Stimulated activated CD4-positive, alpha-beta T cell treated with anti-CD3 and anti-CD28 coated beads, Interleukin-4, amount 100 ng/mL, for 48 hours (primary cell): ENCODE measurements around the gene TMEM179B.
"Not testable (repeated sequence)": the region's sequence is repeated elsewhere in the genome, so short reads cannot be mapped to it uniquely, and the experiment has no call there.

ENCODE experiments used
- DNase-seq, 2 donors: peaks; one replicate each; pipeline ENCODE4 v3.0.0-alpha.2; 2020; ENCODE audit warnings: low read depth in 2 of 2

TMEM179B gene

DNA sequence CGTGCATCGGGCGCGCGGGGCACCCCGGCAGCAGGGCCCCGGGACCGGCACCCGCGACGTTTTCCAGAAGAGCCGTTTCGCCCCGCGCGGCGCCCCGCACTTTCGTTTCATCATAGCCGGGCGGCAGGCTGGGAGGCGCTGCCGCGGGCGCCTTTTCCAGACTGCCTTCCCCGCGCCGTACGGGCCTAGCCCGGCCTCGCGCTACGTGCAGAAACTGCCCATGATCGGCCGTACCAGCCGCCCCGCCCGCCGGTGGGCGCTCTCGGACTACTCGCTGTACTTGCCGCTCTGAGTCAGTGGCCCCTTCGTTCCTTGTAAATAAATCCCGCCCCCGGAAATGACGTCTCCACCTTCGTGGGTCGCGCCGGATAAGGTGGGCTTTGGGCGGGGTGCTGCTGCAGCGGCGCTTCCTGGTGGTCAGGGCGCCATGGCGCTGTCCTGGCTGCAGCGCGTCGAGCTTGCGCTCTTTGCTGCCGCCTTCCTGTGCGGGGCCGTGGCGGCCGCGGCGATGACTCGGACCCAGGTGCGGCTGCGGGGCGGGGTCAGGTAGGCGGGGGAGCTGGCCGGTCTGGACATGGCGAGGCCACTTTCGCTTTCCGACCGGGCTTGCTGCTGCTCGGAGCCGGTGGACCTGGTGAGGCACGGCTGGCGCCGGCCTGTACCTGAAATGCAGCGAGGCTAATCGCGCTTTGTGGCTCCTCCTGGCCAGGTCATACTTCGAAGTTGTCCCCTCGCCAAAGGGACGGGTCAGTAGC, at the start of gene TMEM179B:
Gene TMEM179B, plus strand, starts transcription at position 398 of the 755 bp plus-strand sequence. Its CDS starts 30 bp downstream, at position 428.
- peak; percentile 97 to 99 for DNase-seq

GRCh38 chr11:62747475-62748160, 39.6 kb upstream of the TMEM179B start:
- no peak for DNase-seq

GRCh38 chr11:62749931-62750330, 37.3 kb upstream of the TMEM179B start:
- not testable (repeated sequence) for DNase-seq

DNA sequence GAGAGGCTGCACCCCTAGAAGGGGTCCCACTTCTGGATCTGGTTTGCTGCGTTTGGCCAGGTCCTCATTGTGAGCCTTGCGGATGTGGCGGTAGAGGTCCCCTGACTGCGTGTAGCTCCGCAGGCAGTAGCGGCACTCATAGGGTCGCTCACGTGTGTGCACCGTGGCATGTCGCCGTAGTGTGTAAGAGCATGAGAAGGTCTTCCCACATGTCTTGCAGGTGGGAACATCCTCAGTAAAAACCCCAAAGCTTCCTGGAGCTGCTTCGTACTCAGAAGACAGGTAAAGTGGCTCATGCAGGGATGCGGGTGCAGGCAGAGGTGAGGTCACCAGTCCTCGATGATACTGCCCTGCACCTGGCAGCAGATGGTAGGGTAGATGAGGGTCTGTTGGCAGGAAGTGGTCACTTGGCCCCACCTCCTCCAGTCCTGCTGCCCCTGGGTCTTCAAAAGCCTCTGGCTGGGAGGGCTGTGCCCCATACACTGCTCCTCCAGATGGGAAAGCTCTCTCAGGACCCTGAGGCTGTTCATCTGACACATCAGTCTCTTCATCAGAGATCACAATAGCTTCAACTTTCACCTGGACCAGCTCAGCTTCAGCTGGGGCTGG, 34.9 kb upstream of the TMEM179B start:
- DNase-seq: no peak

GRCh38 chr11:62752994-62753735, 34.0 kb upstream of the TMEM179B start:
- no peak for DNase-seq

GRCh38 chr11:62753736-62754603, 33.2 kb upstream of the TMEM179B start, which contains the start of gene ZBTB3:
Gene ZBTB3, minus strand, starts transcription at chr11:62754160. Its CDS starts 496 bp downstream, at chr11:62753664.
- peak; percentile 95 to 97 for DNase-seq

DNA sequence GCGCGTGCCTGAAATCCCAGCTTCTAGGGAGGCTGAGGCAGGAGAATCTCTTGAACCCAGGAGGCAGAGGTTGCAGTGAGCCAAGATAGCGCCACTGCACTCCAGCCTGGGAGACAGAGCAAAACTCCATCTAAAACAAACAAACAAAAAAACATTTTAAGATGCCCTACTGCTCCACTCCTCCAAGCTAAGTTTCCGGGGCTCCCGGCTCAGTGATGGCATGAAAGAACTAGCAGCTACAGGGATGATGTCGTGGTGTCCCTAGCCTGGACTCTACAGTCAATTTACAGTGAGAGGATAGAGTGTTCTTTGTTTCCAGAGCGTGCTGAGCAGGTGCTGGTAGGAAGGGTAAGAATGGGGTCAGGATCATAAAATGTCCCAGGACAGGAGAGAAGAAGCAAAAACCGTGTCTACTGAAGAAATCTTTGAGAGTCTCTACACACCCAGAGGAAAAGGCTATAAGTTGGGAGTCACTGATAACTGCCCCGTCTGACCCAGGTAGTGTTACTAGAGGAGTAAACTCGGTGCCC, 32.1 kb upstream of the TMEM179B start:
- no peak for DNase-seq

DNA sequence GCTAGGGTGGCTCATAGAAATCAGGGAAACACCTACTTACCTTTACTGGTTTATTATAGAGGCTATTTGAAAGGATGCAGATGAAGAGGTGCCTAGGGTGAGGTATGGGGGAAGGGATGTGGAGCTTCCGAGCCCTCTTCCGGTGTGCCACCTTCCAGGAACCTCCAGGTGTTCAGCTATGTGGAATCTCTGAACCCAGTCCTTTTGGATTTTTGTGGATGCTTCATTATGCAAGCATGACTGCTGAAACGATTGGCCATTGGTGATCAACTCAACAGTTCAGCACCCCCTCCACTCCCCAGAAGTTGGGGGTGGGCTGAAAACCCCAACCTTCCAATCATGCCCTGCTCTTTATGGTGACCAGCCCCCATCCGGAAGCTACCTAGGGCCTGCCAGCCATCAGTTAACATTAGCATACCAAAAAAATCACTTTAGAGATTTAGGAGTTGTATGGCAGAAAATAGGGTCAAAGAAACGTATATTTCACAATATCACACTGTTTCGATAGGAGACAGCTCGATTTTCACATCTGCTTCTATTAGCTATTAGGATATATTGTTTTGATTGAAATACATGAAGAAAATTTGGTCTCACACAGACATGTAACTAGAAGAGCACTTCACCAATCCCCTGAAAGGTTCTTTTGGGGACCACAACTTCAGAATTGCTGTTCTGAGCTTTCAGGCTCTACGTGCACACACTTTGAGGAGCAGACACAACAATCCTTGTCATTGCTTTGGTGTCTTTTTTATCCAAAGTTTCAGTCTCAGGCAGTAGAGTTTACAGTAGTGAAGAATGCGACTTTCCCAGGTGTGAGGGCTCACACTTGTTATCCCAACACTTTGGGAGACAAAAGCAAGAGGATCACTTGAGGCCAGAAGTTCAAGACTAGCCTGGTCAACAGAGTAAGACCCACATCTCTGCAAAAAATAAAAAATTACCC, 29.1 kb upstream of the TMEM179B start:
- no peak for DNase-seq

DNA sequence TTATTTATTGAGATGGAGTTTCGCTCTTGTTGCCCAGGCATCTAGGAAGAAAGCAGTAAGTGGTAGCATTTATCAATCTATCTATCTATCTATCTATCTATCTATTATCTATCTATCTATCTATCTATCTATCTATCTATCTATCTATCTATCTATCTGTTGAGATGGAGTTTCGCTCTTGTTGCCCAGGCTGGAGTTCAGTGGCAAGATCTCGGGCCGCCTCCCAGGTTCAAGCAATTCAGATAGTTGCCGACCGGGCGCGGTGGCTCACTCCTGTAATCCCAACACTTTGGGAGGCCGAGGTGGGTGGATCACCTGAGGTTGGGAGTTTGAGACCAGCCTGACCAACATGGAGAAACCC, 26.4 kb upstream of the TMEM179B start:
- DNase-seq: not testable (repeated sequence)

DNA sequence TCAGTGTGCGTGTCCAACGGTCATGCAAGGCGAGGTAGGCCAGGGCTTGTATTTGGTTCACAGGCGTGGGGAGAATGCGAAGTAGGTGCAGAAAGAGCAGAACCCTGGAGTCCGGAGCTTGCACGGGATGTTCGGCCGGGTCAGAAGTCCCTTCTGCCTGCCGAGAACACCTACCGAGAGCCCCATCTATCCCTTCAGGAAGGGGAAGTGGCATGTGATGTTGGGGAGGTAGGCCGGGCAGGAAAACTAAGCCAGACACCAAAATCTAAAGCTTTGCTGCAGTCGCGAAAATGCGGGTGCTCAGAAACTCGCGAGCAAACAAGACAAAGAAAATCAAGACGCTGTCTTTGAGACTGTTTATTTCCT, 16.4 kb upstream of the TMEM179B start:
- DNase-seq: no peak

- DNase-seq: peak; percentile 97
These were observed 15.8 kb upstream of the TMEM179B start, which contains the start of gene TAF6L for GRCh38 chr11:62771144-62772021. Gene TAF6L, plus strand, starts transcription at chr11:62771396. Its CDS starts 4,388 bp downstream, at chr11:62775784.

DNA sequence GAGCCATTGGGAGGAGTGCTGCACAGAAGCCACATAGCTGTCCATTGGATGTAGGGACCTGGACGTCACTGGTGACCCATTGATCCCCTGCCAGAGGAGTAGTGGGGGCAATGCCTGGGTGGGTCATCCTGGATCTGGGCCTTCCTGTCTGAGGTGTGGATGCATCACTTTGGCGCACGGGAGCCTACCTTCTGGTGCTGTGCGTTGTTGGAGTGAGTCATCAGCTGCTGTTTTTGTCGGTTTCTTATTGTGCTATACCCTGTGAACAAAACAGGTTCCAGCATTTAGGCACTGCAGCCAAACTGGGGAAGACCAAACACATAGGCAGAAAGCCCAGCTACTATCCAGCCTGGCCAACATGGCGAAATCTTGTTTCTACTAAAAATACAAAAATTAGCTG, 12.8 kb upstream of the TMEM179B start:
- DNase-seq: no peak

- no peak for DNase-seq
These were observed 11.6 kb upstream of the TMEM179B start for GRCh38 chr11:62775646-62776045.

- no peak for DNase-seq
These were observed 9.8 kb upstream of the TMEM179B start for GRCh38 chr11:62777389-62777788.

DNA sequence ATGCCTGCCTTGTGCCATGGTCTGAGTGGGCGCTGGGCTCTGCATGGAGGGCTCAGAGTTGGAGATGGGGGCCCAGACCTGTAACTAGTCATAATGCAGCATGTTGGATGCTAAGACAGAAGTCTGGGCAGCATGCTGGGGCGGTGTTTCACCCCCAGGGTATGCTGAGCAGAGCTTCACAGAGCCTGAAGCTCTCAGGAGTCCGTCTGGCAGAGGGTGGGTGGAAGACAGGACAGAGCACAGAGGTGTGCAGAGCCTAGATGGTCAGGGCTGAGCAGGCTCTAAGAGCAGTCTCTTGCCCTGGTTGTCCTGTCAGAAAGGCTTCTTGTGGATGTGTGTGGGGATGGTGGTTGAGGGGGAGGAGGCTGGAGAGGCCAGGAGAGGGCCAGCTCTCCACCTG, 8.8 kb upstream of the TMEM179B start:
- DNase-seq: no peak

- DNase-seq: no peak
These were observed 4.4 kb upstream of the TMEM179B start for GRCh38 chr11:62782753-62783152.

DNA sequence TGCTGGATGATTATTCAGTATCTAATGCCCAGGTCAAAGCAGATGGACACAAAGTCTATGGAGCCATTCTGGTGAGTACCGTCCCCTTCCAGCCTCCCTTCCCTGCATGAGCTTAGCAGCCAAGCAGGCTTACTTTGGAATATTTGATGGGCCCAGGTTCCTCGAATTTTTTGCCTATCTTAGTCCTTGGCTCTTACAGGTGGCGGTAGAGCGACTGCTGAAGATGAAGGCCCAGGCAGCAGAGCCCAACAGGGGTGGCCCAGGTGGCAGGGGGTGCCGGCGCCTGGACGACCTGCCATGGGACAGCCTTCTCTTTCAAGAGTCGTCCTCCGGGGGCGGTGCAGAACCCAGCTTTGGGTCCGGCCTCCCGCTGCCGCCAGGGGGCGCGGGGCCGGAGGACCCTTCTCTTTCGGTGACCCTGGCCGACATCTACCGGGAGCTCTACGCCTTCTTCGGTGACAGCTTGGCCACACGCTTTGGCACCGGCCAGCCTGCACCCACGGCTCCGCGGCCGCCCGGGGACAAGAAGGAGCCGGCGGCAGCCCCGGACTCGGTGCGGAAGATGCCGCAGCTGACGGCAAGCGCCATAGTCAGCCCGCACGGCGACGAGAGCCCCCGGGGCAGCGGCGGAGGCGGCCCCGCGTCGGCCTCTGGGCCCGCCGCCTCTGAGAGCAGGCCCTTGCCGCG, 741 bp upstream of the TMEM179B start:
- peak; percentile 77 to 78 for DNase-seq

GRCh38 chr11:62788991-62789390, 1.8 kb downstream of the TMEM179B start:
- no peak for DNase-seq
